Brain microvascular endothelial cell (primary cell): Measurements from ENCODE around the gene NCBP3.

Source experiments
- DNase-seq: peaks from one replicate; pipeline ENCODE4 v3.0.0-alpha.2; 2020
- H3K27ac ChIP-seq: fragments of 250-450 bp; sonication (Bioruptor Pico); 2 replicates; pipeline ENCODE4 v1.5.1; 2020; ENCODE audit warnings: mild to moderate bottlenecking, moderate library complexity
- H3K27me3 ChIP-seq: fragments of 250-450 bp; sonication (Bioruptor Pico); replicated peaks from 2 replicates; pipeline ENCODE4 v1.5.1; 2020; ENCODE audit warnings: mild to moderate bottlenecking
- H3K36me3 ChIP-seq: fragments of 250-450 bp; sonication (Bioruptor Pico); replicated peaks from 2 replicates; pipeline ENCODE4 v1.5.1; 2020; ENCODE audit warnings: mild to moderate bottlenecking
- H3K4me3 ChIP-seq: 2 replicates; pipeline ENCODE4 v1.5.1; 2011; ENCODE audit warnings: low read depth, mild to moderate bottlenecking, control low read depth, low read length, moderate library complexity
- in situ Hi-C: cut with HindIII; loops from 2 replicates; pipeline ENCODE4 v1.10.0; 2017; ENCODE audit warnings: low sequenced_read_pairs, low pct_ligation_motif_present
- TF ChIP-seq, protein P1 (sequence below): IDR thresholded peaks from 2 replicates; pipeline ENCODE4 v1.5.1; 2011; ENCODE audit warnings: low read depth, mild to moderate bottlenecking, moderate library complexity, low read length, control low read depth, inconsistent platforms; ENCODE audit errors: missing control alignments

NCBP3 gene

DNA sequence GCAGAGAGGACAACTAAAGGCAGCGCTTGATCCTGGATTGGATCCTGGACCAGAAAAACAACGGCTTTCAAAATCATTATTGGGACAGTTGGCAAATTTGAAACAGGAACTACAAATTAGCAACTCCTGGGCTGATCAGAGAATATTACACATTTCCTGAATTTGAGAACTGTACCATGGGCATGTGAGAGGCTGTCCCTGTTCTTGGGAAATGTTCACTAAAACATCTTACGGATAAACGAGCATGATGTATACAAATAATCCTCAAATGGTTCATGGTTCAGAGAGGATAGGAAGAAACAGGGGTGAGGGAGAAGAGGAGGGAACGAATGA is 42.8 kb downstream of the NCBP3 start:
- Histone ChIP-seq H3K27me3 (no peaks in the 10 kb centered on the region), H3K36me3 (no peaks in the 10 kb centered on the region), H3K4me3 (no peak overlapping the region), H3K27ac (peak overlapping the region; percentile 91)
- TF ChIP-seq, protein P1, sequence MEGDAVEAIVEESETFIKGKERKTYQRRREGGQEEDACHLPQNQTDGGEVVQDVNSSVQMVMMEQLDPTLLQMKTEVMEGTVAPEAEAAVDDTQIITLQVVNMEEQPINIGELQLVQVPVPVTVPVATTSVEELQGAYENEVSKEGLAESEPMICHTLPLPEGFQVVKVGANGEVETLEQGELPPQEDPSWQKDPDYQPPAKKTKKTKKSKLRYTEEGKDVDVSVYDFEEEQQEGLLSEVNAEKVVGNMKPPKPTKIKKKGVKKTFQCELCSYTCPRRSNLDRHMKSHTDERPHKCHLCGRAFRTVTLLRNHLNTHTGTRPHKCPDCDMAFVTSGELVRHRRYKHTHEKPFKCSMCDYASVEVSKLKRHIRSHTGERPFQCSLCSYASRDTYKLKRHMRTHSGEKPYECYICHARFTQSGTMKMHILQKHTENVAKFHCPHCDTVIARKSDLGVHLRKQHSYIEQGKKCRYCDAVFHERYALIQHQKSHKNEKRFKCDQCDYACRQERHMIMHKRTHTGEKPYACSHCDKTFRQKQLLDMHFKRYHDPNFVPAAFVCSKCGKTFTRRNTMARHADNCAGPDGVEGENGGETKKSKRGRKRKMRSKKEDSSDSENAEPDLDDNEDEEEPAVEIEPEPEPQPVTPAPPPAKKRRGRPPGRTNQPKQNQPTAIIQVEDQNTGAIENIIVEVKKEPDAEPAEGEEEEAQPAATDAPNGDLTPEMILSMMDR = no peak
- in situ Hi-C loops = no loop called here
- no peak for DNase-seq

DNA sequence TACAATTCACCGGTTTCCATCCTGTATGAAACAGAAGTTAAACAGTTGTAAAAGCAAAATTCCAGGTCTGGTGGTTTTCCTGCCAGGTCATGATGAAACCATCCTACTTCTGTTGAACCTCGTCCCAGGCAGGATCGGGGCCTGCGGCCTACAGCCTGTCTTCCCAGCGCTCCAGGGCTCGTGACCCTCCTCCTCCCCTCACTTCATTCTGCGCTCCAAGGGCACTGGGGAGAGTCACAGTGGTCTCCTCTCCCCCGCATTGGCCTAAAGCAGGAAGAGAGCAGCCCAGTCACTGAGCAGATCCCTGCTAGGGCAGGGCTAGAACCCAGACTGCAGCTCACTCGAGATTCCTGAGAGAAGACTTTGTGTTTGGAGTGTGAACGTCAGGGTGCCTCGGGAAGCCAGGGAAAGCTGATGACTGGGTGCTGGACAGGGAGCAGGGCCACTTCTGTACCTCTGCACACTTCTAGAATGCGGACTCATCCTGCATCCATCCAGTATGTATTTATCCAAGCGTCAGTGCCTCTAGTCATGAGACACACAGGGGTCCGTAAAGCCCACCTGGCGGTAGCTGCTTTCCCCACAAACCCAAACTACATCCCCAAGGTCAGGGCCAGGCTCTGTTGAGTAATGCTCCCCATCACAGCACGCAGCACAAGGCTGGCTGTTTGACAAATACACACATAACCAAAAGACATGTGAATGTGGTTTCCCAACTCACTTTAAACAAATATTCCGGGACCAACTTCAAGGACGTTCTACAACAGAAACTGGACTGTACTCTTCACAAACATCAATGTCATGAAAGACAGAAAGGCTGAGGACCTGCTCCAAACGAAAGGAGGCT is 43.4 kb downstream of the NCBP3 start:
- no peak overlapping the region for H3K4me3 ChIP-seq
- no peaks in the 10 kb centered on the region for H3K36me3 ChIP-seq
- in situ Hi-C loops = no loop called here
- peak; percentile 75 for DNase-seq
- no peaks in the 10 kb centered on the region for H3K27me3 ChIP-seq
- TF ChIP-seq, protein P1 = peak; percentile 5
- peak overlapping the region; percentile 91 for H3K27ac ChIP-seq

DNA sequence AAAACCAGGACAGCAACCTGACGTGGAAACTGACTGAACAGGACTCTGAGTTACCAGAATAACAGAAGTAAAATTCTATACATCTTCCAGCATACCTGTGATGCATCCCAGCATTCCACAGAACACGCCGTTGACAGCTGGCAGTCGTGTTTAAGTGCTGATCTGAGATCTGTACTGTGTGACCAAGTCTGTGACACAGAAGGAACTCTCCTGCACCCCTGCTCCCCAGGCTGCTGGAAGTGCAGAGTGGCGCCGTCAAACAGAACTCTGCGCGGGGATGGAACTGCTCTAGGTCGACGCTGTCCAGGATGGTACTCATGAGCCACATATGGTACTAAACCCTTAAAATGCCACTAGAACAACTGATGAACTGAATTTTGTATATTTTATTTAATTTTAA is 44.3 kb downstream of the NCBP3 start:
- no peak for DNase-seq
- Histone ChIP-seq H3K4me3 (no peak overlapping the region), H3K27ac (peak overlapping the region; percentile 91), H3K27me3 (no peaks in the 10 kb centered on the region), H3K36me3 (no peaks in the 10 kb centered on the region)
- TF ChIP-seq, protein P1 = no peak
- in situ Hi-C loops = no loop called here

DNA sequence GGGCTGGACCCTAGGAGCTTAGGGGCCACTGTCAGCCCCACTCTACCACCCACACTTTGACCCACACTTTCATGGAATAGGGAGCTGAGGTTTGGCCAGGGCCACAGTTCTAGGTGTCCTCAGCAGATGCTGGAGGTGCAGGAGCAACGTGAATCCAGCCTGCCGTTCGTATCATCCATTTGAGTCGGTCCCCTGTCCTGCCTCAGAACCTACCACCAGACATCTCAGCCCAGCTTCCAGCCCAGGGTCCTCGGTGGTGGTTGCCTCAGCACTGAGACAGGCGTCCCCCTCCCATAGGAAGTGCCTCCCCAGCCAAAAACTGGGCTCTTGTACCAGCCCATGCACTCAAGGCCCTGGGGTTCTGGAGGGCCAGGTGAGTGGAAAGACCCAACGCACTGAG is 44.7 kb downstream of the NCBP3 start:
- TF ChIP-seq, protein P1 = no peak
- no peak for DNase-seq
- no peaks in the 10 kb centered on the region for H3K27me3 ChIP-seq
- no peak overlapping the region for H3K27ac ChIP-seq
- in situ Hi-C loops = no loop called here
- no peaks in the 10 kb centered on the region for H3K36me3 ChIP-seq
- no peak overlapping the region for H3K4me3 ChIP-seq

DNA sequence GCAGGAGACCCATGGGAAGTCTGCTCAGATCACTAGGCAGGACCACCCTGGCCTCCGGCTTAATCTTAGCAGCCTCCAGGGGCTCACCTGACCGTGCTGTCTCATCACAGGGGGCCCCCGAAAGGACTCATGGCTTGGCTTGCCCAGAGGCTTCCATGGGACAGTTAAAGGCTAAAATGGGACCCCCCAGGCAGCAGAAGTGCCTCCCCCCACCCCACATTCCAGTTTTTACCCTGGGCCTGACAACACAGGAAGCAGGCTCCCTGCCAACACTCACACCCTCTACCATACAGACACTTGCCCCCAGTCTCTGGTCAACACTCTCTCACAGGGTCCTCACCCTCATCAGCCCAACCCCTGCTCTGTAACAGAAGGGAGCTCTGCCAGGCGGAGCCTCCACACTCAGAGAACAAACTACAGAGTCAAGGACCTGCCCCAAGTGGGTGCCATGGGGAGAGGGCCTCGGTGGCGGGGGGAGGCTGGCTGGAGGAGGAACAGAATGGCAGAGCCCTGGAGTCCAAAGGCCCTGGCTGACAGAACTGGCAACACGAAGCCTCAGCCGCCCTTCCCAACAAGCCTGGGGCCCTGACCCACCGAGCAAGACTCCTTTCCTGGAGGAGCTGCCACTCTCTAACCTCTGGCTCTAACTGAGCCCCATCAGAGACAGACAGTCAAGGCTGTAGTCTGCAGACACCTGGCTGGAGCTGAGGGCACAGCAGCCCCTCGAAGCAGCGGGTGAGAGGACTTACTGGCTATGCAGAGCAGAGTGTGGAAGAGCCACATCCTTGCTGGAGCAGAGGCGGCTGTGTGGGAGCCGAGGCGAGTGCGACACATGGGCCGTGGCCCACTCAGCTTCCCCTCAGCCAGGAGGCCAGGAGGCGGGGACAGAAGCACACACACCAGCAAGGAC is 45.4 kb downstream of the NCBP3 start, which contains the start of gene ITGAE:
TSS of gene ITGAE (minus strand) at position 827 of the 910 bp plus-strand sequence. CDS start at position 783, 44 bp downstream.
- Histone ChIP-seq H3K27ac (peak within 1 kb of the TSS; percentile 91), H3K27me3 (no peaks in the 10 kb centered on the region), H3K4me3 (no peak within 1 kb of the TSS), H3K36me3 (no peaks in the 10 kb centered on the region)
- no peak for DNase-seq
- TF ChIP-seq, protein P1 = no peak
- in situ Hi-C loops = no loop called here
